Superior temporal gyrus (tissue), 1 donor: ENCODE measurements around the gene RORB.
A peak's percentile ranks its signal among the peaks of the same experiment; 100 is the strongest.
"Not testable (repeated sequence)": the region's sequence is repeated elsewhere in the genome, so short reads cannot be mapped to it uniquely, and the experiment has no call there.

Experiments used
- DNase-seq: peaks from one replicate; pipeline ENCODE4 v3.0.0-alpha.2; 2016; ENCODE audit errors: extremely low spot score

The RORB gene

GRCh38 chr9:74513221-74513620 is 16.1 kb downstream of the RORB start:
- no peak for DNase-seq

GRCh38 chr9:74517188-74517587 is 20.1 kb downstream of the RORB start:
- DNase-seq, result no peak

GRCh38 chr9:74519419-74519818 is 22.3 kb downstream of the RORB start:
- DNase-seq, result no peak

GRCh38 chr9:74521009-74521408 is 23.9 kb downstream of the RORB start:
- no peak for DNase-seq

GRCh38 chr9:74524289-74524688 is 27.2 kb downstream of the RORB start:
- DNase-seq, result no peak

GRCh38 chr9:74526215-74526614 is 29.1 kb downstream of the RORB start:
- no peak for DNase-seq

- DNase-seq, result no peak
Measured at GRCh38 chr9:74527718-74528117, 30.6 kb downstream of the RORB start.

GRCh38 chr9:74528207-74528606 is 31.1 kb downstream of the RORB start:
- DNase-seq, result no peak

- not testable (repeated sequence) for DNase-seq
Measured at GRCh38 chr9:74530458-74530857, 33.3 kb downstream of the RORB start.

- no peak for DNase-seq
Measured at GRCh38 chr9:74533253-74533652, 36.1 kb downstream of the RORB start.

GRCh38 chr9:74534841-74535240 is 37.7 kb downstream of the RORB start:
- DNase-seq, result no peak

GRCh38 chr9:74543145-74543544 is 46.0 kb downstream of the RORB start:
- DNase-seq, result peak; percentile 78

GRCh38 chr9:74551266-74551665 is 54.1 kb downstream of the RORB start:
- no peak for DNase-seq

- DNase-seq, result peak; percentile 78
Measured at GRCh38 chr9:74554751-74555419, 57.8 kb downstream of the RORB start.

GRCh38 chr9:74555565-74555964 is 58.4 kb downstream of the RORB start:
- no peak for DNase-seq

- DNase-seq, result no peak
Measured at GRCh38 chr9:74556685-74557084, 59.5 kb downstream of the RORB start.

- DNase-seq, result no peak
Measured at GRCh38 chr9:74557571-74557970, 60.4 kb downstream of the RORB start.

GRCh38 chr9:74562611-74563010 is 65.5 kb downstream of the RORB start:
- DNase-seq, result no peak

GRCh38 chr9:74570879-74571512 is 73.9 kb downstream of the RORB start:
- peak; percentile 84 for DNase-seq

- DNase-seq, result no peak
Measured at GRCh38 chr9:74573640-74574191, 76.6 kb downstream of the RORB start.

GRCh38 chr9:74576176-74576575 is 79.0 kb downstream of the RORB start:
- DNase-seq, result no peak

- DNase-seq, result no peak
Measured at GRCh38 chr9:74577956-74578355, 80.8 kb downstream of the RORB start.

GRCh38 chr9:74589576-74589975 is 92.4 kb downstream of the RORB start:
- DNase-seq, result no peak
